Transverse colon (tissue), 3 donors: ENCODE results near the gene CDC42BPB.

ENCODE experiments used
- CTCF ChIP-seq, 5 experiments: fragments of 200-600 bp in 3 of 5; fragments of 450-650 bp in 2 of 5; sonication (generic) in 3 of 5; IDR thresholded peaks; 1 replicate in 2 of 5; 2 replicates in 3 of 5; pipeline ENCODE4 v1.5.1; 2016 to 2017; ENCODE audit warnings: antibody characterized with exemption in 5 of 5, inconsistent platforms in 3 of 5, mild to moderate bottlenecking in 2 of 5, moderate library complexity in 1 of 5
- EP300 ChIP-seq: sonication (generic); formaldehyde crosslinking; IDR thresholded peaks from one replicate; pipeline ENCODE4 v1.6.1; 2017; ENCODE audit warnings: antibody characterized with exemption, low read depth
- POLR2A ChIP-seq: fragments of 450-650 bp; IDR thresholded peaks from one replicate; pipeline ENCODE4 v1.6.1; 2016; ENCODE audit warnings: antibody characterized with exemption, mild to moderate bottlenecking, moderate library complexity

GRCh38 chr14:102935756-102936155 lies 121.6 kb downstream of the CDC42BPB start:
- TF ChIP-seq CTCF (IDR thresholded peaks at IDR 0.05) (no peak), POLR2A (no peak), EP300 (no peak)
